ENCODE results near the gene RASSF1.

The RASSF1 gene, protein sequence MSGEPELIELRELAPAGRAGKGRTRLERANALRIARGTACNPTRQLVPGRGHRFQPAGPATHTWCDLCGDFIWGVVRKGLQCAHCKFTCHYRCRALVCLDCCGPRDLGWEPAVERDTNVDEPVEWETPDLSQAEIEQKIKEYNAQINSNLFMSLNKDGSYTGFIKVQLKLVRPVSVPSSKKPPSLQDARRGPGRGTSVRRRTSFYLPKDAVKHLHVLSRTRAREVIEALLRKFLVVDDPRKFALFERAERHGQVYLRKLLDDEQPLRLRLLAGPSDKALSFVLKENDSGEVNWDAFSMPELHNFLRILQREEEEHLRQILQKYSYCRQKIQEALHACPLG

DNA sequence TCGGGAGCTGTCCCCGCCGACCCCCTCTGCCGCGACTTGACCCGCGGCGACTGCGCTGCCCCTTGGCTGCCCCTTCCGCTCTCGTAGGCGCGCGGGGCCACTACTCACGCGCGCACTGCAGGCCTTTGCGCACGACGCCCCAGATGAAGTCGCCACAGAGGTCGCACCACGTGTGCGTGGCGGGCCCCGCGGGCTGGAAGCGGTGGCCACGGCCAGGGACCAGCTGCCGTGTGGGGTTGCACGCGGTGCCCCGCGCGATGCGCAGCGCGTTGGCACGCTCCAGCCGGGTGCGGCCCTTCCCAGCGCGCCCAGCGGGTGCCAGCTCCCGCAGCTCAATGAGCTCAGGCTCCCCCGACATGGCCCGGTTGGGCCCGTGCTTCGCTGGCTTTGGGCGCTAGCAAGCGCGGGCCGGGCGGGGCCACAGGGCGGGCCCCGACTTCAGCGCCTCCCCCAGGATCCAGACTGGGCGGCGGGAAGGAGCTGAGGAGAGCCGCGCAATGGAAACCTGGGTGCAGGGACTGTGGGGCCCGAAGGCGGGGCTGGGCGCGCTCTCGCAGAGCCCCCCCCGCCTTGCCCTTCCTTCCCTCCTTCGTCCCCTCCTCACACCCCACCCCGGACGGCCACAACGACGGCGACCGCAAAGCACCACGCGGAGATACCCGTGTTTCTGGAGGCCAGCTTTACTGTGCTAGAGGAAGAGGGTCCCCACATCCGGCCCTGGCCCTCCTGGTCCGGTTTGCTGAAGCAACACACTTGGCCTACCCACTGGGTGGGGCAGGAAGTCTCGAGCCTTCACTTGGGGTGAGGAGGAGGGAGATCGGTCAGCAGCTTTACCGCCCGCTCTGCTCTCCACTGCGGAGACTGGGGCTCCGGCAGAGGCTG, at the start of gene RASSF1:
TSS of gene RASSF1 (minus strand) at position 389 of the 882 bp plus-strand sequence. CDS start at position 358, 31 bp downstream.
- DNase-seq (ENCODE audit: low spot score), result peak; percentile 86

DNA sequence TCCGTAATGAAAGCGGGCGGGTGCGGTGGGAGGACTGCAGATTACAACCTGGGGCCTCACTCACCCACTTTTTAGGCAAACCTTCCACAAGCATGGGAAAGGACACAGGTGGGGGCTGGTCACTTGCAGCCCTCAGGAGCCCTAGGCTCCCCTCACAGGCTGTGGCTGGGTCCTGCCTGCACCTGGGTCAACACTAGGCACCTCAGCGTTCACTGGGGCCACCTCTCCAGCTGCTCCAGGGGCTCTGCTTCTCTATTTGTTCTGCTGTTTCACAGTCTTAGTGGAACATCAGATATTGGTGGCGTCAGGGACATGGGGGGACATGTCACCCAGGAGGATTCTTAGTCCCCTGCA, 48.8 kb upstream of the RASSF1 start:
- no peak for DNase-seq (ENCODE audit: low spot score)

DNA sequence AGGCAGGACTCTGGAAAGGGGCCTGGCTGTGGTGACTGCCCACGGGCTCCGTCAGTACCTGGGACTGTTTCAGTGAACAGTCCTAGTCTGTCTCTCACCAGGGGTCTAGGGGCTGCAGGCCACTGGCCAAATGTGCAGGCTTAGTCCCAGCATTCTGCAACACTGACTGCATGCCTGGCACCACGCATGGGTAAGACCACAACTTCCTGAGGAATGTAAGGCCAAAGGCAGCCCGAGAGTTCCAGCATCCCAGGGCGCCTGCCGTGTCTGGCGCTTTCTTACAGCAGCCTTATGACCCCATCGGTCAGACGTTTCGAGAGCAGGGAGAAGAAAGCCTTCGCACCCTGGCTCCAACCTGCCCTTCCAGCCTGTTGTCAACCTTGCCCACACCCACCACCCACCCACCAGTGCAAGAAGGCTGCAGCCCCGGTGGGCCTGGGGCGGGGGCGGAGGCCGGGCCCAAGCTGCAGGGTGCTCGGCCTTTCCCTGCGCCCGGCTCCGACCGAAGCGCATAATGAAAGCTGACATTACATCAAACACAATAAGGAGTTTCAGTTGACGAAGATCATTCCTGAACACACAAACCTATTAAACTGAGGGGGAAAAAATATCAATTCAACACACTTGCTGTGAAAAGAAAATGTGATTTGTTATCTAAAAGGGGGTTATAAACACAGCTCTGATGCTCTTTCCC, 48.2 kb upstream of the RASSF1 start:
- no peak for DNase-seq (ENCODE audit: low spot score)

DNA sequence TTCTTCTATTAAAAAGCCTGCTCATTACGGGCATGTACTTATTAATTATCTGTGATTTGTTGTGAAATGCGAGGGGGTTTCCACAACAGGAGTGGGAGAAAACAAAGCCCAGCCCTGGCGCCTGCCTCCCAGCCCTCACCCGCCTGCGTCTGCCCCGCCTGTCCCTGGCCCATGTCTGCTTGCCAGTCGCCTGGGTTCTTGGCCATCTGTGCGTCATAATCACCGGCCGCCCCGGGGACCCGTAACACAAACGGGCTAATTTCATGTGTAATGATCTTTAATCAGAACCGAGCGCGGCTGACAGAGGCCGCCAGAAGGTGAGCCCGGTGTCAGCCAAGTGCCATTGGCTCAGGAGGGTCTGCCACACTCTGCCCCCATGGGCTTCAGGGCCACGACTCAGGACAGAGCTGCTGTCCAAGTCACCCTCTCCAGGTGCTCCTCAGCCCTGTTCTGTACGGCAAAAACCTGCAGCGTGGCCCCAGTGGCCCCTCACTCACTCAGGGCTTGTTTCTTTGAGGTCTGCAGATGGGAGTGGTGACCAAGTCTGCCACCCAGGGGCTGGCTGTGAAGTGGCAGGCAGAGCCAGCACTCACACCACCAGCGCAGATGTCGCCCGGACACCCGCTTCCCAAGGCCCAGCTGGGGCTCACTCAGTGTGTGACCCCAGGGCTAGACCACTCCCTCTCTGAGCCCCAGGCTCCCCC, 47.5 kb upstream of the RASSF1 start:
- DNase-seq (ENCODE audit: low spot score), result no peak

DNA sequence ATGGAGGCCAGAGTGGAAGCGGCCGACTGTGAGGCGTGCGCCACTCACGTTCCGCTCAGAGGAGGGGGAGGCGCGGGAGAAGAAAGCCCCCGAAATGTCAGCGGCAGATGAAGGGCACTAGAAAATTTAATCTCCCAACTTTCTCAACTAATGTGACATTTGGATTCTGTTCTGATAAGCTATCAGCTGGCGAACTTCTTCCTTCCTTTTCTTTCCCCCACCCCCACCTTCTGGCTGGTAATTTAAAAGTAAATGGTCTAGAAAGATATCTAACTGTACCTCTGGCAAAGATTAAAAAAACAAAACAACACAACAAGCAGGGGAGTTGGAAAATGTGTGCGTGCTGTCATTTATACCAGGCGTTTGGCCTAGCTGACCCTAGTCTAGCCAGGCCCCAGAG, 45.1 kb upstream of the RASSF1 start:
- no peak for DNase-seq (ENCODE audit: low spot score)

DNA sequence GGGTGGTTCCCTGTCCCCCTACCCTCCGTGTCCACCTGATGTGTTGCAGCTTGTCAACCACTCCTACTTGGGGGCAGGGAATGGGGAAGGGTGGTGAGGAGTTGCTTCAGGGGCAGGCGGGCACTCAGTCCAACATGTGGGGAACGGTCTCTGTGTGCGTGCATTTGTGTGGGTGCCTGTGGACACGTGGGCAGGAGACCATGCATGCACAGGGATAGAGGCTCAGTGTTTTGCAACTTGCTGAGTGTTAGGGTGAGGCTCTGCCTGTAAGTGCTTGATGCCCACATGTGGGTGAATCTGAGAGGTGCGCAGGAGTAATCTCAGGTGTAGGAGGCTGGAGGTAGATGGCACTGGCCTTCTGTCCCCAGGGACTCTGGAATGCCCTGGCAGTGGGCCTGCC, 43.1 kb upstream of the RASSF1 start:
- DNase-seq (ENCODE audit: low spot score), result no peak

DNA sequence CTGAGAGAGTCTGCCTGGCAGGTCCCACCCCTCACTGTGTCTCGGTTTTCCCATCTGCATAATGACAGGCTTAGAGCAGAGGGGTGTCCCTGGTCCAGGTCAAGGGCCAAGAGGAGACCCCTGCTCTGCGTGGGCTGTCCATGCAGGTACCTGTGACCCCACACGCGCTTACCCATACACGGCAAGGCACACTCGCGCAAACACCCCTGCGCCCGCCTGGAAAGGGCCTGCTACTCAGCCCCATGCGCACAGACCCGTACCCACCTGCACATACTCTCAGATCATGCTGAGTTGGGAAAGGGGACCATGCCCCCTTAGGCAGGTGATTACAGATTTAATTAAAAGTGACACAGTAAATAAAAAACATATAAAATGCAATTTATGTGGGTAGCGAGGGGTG, 42.1 kb upstream of the RASSF1 start:
- DNase-seq (ENCODE audit: low spot score), result no peak

DNA sequence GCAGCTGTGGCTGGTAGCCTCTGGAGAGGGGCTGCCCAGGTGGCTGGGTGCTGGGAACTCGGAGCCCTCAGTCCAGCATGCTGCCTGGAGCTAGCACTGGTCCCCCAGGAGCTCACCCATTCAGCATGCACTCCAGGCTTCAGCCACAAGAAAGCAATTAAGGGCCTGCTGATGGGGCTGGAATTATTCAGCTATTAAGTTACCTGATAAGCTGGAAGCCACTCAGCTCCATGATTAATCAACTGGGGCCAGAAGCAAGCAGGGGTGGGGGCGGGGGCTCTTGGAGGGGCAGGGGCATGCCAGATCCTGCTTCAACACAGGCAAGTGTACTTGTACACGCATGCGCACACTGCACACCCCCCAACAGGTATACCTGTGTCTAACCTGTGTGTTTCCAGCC, 40.7 kb upstream of the RASSF1 start:
- no peak for DNase-seq (ENCODE audit: low spot score)

DNA sequence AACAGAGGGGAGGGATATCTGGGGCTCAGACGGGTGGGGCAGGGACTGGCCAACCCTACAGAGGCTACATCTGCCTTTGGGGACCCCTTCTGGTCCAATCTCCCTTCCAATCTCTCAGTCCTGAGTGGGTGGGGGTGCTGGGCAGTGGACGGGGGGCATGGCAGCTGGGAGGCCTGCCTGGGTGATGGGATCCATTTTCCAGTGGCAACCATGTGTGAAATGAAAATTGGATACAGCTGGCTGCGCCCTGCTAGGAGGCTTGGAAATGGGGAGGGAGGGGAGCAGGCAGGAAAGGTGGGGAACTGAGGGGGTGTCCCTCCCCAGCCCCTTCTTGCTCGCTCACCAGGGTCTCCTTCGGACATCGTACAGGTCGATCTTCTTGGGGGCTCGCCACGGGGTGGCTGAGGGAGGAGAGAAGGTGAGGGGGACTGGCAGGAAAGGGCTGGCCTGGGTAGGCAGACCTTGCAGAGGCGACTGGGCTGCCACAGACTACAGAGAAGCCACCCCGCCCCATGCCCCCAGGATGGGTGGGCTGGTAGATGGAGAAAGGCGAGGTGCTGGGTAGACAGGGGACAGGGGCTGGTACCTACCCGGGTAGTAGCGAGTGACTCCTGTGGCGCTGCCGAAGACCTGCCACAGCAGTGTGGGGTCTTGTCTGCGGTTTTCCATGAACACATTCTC, 39.9 kb upstream of the RASSF1 start:
- no peak for DNase-seq (ENCODE audit: low spot score)

DNA sequence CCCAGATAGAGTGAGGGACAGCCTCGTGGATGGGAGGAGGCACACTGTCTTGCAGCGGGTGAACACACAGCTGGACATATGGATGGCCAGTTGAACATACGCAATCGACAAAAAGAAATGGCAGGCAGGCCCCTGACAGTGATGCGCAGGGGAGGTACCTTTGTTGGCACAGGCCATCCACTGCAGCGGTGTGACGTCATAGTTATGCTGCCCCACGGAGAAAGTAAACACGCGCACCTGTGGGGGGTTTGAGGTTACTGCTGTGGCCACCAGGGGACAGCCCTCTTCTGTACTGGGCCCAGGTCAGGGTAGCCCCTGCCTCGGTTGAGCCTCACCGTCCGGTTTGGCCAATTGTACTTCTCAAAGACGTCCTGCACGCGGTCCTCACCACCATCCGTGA, 38.1 kb upstream of the RASSF1 start:
- DNase-seq (ENCODE audit: low spot score), result no peak

DNA sequence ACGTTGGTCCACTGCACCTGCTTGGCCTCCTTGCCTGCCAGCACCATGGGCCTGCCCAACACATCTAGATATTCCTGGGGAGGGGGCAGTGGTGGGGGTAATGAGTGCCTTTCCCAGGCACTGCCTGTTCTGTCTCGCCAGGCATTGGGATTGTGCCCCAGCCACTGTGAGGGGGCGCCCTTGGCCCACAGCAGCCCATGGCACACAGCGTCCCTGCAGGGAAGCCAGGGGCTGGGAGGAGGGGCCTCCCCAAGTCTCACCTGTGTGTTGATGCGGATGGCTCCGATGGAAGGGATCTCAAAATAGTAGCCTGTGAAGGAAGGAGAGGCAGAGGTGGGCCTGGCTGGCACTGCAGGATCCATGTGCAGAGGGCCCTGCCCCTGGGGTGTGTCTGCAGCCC, 37.4 kb upstream of the RASSF1 start:
- no peak for DNase-seq (ENCODE audit: low spot score)

DNA sequence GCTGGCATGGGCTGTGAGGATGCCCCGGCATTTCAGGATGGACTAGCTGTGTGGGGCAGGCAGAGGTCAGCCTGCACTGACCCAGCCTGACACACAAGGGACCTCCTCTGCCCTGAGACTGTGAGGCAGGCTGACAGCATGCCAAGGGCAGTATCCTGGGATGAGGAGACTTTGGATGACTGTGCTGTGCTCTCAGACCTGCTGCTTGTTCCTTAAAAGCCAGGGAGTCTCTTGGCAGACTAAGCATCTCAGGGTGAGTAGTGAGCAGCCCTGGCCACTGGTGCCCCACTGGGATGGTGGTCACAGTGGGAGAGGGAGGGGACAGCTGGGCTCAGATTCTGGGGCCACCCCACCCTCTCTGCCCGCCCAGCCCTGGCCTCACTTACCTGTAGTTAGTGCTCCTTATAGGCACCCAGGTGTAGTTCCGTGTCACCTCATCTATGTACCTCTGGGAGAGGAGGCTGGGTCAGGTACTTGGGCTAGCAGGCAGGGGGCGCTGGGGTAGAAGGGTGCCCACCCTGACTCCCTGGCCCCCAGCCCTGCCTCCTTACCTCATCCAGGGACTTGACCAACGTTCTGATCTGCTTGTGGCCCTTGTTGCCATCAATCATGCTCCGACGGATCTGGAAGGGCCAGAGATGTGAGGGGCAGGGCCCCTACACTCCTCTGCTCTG, 34.8 kb upstream of the RASSF1 start:
- no peak for DNase-seq (ENCODE audit: low spot score)

DNA sequence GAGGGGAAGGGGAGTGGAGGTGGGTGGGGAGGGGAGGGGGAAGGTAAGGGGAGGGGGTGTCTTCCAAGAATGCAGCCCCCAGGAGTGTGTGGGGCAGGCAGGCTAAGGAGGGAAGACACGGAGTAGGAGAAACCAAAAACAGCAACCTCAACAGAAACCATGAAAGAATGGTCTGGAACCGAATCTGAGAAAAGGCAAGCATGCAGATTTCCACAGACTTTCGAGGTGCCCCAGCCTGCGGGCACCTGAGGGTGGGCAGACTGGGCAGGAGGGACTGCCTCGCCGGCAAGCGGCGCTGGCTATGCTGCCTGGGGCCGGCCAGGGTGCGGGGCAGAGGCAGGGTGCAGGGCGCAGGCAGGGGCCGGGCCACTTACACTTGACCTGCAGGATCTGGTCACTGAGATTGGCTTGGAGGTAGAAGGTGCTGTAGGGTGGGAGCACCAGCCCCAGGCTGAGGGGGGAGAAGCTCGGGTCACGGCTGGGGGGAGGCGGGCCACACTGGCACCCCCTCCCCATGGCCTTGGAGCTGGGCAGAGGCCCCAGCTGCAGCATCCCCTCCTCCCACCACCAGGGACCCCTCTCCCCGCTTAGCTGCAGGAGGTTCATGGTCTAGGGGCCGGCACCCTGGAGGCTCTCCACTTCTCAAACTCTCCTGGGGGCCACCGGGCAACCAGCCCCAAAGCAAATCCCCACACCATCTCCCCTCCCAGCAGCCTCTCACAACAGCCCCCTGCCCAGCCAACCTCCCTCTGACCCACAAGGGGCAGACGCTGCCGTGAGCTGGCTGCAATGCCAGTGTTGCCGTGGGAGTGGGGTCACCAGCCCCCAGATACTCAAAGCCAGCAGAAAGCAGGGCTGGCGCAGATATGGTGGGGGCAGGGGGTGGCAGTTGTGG, 34.0 kb upstream of the RASSF1 start:
- no peak for DNase-seq (ENCODE audit: low spot score)

DNA sequence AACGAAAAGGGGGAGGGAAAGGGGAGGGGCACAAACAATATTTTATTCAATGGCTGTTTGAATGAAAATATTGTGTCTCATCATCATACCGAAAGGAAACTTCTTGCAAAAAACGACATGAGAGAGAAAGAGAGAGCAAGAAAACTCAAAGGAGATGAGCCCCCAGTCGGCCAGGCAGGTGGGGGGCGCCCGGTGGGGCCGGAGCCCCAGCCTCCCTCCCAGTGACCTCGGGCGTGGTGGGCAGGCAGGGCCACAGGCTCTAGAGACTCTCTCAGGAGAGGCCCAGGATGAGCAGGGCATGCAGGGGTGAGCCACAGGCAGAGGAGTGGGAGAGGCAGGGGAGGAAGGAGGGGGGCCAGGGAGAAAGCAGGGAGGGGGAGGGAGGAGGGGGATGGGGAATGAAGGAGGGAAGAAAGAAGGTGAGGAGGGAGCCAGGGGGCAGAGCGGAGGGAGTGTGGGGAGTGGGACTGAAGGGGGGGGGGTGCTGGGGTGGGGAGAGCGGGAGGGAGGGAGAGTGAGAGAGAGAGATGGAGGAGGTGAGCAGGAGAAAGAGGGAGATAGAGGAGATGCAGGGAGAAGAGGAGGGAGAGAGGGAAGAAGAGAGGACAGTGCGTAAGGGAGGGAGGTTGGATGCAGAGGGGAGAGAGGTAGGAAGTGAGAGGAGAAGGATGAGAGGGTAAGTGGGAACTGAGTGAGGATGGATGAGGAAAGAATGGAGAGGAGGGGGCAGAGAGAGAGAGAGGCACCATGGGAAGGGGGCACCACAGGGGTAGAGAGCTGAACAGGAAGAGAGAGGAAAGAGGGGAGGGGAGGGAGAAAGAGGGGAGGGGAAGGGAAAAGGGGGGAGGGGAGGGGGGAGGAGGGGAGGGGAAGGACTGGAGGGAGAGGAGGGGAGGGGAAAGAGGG, 32.8 kb upstream of the RASSF1 start:
- no peak for DNase-seq (ENCODE audit: low spot score)

DNA sequence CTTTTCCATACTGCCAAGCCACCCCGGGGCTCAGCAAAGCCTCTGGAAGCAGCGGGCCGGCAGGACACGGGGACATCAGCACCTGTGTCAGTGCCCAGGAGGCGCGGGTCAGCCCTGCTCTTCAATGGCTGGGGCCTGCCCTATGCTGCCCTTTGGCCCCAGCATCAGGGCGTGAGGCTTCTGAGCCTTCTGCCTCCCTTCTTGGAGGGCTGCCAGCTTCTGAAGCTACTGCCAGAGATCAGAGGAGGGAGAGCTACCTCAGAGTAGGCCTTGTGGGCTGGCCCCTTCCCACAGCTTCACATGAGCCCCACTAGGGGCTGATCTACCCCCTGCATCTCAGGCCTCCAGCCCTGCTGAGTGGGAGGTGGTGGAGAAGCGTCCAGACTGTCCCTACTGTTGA, 31.7 kb upstream of the RASSF1 start:
- DNase-seq (ENCODE audit: low spot score), result no peak

DNA sequence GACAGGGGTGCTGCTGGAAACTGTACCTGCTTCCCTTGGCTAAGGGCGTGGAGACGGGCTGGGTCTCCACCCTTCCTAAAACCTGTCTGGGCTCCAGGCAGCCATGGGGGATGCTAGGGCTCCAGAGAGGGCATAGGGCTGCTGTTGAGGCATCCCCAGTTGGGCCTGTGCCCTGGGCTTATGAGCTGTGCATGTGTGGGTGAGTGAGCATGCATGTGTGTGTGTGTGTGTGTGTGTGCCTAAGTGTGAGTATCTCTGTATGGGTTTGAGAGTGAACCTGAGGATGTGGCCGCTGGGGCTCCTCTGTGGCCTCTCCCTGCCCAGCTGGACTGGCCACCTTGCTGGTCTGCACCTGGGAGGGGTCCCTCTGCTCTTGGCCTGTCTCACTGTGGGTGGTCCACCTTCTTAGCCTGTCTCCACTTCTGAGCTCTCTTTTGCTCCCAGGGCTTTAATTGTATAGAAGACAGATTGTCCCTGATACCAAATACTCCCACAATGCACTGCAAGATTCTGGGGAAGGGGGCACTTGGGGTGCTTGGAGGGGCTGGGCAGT, 30.6 kb upstream of the RASSF1 start:
- no peak for DNase-seq (ENCODE audit: low spot score)

DNA sequence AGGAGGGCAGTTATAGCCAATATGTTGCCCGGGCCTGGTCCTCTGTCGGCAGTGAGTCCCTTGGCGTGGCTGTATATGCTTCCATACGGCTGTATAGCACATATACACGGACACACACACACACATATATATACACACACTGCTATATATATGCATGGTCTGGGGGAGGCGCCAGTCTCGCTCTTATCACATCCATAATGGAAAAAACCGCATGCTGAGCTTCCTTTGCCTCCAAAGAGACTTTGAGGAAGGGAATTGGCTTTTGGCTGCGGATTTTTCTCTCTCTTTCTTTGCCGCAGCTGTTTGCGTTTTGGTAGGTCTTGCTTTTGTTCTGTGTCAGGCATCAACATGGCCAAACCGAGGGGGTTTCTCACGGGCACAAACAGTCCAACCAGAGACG, 30.0 kb upstream of the RASSF1 start:
- no peak for DNase-seq (ENCODE audit: low spot score)

DNA sequence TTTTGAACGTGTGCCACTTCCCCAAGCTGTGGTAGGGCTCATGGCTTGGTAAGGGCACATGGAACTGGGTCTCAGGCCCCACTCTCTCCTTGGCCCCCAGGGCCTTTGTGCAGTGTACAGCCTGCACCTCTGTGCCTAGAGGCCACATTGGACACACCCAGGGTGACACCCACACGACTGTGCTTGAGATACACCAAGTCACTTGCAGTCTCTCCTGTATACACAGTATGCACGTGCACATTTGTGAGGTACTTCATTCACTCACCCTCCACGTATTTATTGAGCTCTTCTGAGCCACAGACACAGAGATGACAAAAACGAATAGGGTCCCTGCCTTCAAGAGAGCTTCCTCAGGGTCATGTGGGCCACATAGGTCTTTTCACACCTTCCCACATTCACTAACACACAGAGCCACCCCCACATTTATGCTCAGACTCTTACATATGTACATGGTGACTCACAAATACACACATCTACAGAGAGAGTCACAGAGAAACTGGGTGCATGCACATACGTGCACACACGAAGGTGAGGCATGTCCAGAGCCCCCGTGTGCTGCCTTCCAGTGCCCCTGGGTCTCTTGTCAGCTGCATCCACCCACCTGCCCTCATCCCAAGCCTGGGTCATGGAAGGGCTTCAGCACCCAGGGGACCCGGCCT, 28.5 kb upstream of the RASSF1 start:
- DNase-seq (ENCODE audit: low spot score), result no peak

All from left forelimb (tissue), 1 donor.